ENCODE measurements around the gene GAPT. TPM values are rescaled to one million over a fixed set of nuclear protein-coding genes. Genes with fewer than 3 reads are reported as not detected.

Gene GAPT
- polyA plus RNA-seq, 1 donor (not counting 4 experiments of a cell fraction or from before 2014, with no cell fraction given), result not detected

- H2AFZ ChIP-seq (ENCODE audit: control insufficient read depth, low read length), result no peak overlapping the region
- dilution Hi-C loops (cut with MboI; ENCODE audit: extremely low pct_ligation_motif_present, low sequenced_read_pairs), result no loop called here
- no peaks in the 10 kb centered on the region for H3K9me1 ChIP-seq (ENCODE audit: control insufficient read depth, extremely low read depth, insufficient read depth, low read length)
- DNase-seq (ENCODE audit: low read depth, low spot score) (no peak), FAIRE-seq (no peak)
- TF ChIP-seq EZH2 (IDR thresholded peaks at IDR 0.05; ENCODE audit: low read length) (no peak), CTCF (optimal IDR thresholded peaks at IDR 0.05 in 1 of 3, IDR thresholded peaks at IDR 0.05 in 1 of 3, conservative IDR thresholded peaks at IDR 0.05 in 1 of 3; ENCODE audit: extremely low read depth in 1 of 3, insufficient read depth in 2 of 3, low read length in 3 of 3) (no peak)
- H3K9ac ChIP-seq (ENCODE audit: control insufficient read depth, extremely low read depth, insufficient read depth, low read length), result no peak overlapping the region
- H3K4me3 ChIP-seq (ENCODE audit: control insufficient read depth in 2 of 3, extremely low read depth in 1 of 3, insufficient read depth in 2 of 3, low read depth in 1 of 3, low read length in 3 of 3), result no peak overlapping the region
- H3K4me1 ChIP-seq (ENCODE audit: control insufficient read depth, extremely low read depth, insufficient read depth, low read length), result no peaks in the 10 kb centered on the region
- H3K27ac ChIP-seq (ENCODE audit: control insufficient read depth, insufficient read depth, low read length), result no peak overlapping the region
- H3K79me2 ChIP-seq (ENCODE audit: control insufficient read depth, insufficient read depth, low read length), result no peaks in the 10 kb centered on the region
- H4K20me1 ChIP-seq (ENCODE audit: control insufficient read depth, extremely low read depth, insufficient read depth, low read length), result no peaks in the 10 kb centered on the region
- H3K36me3 ChIP-seq (ENCODE audit: control insufficient read depth in 2 of 2, extremely low read depth in 1 of 2, insufficient read depth in 2 of 2, low read length in 2 of 2), result no peaks in the 10 kb centered on the region
- no peaks in the 10 kb centered on the region for H3K27me3 ChIP-seq (ENCODE audit: control insufficient read depth, extremely low read depth, insufficient read depth, low read length)
- no peaks in the 10 kb centered on the region for H3K9me3 ChIP-seq (ENCODE audit: control insufficient read depth, low read depth, low read length)
- no peak overlapping the region for H3K4me2 ChIP-seq (ENCODE audit: control insufficient read depth, extremely low read depth, insufficient read depth, low read depth, low read length)
These were observed 52.5 kb downstream of the GAPT start for GRCh38 chr5:58543723-58544122.

GRCh38 chr5:58544195-58544594, 53.0 kb downstream of the GAPT start:
- dilution Hi-C loops (cut with MboI; ENCODE audit: extremely low pct_ligation_motif_present, low sequenced_read_pairs), result no loop called here
- FAIRE-seq (no peak), DNase-seq (ENCODE audit: low read depth, low spot score) (no peak)
- no peaks in the 10 kb centered on the region for H3K36me3 ChIP-seq (ENCODE audit: control insufficient read depth in 2 of 2, extremely low read depth in 1 of 2, insufficient read depth in 2 of 2, low read length in 2 of 2)
- H3K27ac ChIP-seq (ENCODE audit: control insufficient read depth, insufficient read depth, low read length), result no peak overlapping the region
- H4K20me1 ChIP-seq (ENCODE audit: control insufficient read depth, extremely low read depth, insufficient read depth, low read length), result no peaks in the 10 kb centered on the region
- no peak overlapping the region for H3K4me3 ChIP-seq (ENCODE audit: control insufficient read depth in 2 of 3, extremely low read depth in 1 of 3, insufficient read depth in 2 of 3, low read depth in 1 of 3, low read length in 3 of 3)
- no peaks in the 10 kb centered on the region for H3K9me1 ChIP-seq (ENCODE audit: control insufficient read depth, extremely low read depth, insufficient read depth, low read length)
- TF ChIP-seq EZH2 (IDR thresholded peaks at IDR 0.05; ENCODE audit: low read length) (no peak), CTCF (optimal IDR thresholded peaks at IDR 0.05 in 1 of 3, IDR thresholded peaks at IDR 0.05 in 1 of 3, conservative IDR thresholded peaks at IDR 0.05 in 1 of 3; ENCODE audit: extremely low read depth in 1 of 3, insufficient read depth in 2 of 3, low read length in 3 of 3) (no peak)
- no peak overlapping the region for H3K4me2 ChIP-seq (ENCODE audit: control insufficient read depth, extremely low read depth, insufficient read depth, low read depth, low read length)
- no peaks in the 10 kb centered on the region for H3K79me2 ChIP-seq (ENCODE audit: control insufficient read depth, insufficient read depth, low read length)
- H3K9ac ChIP-seq (ENCODE audit: control insufficient read depth, extremely low read depth, insufficient read depth, low read length), result no peak overlapping the region
- no peaks in the 10 kb centered on the region for H3K4me1 ChIP-seq (ENCODE audit: control insufficient read depth, extremely low read depth, insufficient read depth, low read length)
- no peaks in the 10 kb centered on the region for H3K9me3 ChIP-seq (ENCODE audit: control insufficient read depth, low read depth, low read length)
- H2AFZ ChIP-seq (ENCODE audit: control insufficient read depth, low read length), result no peak overlapping the region
- H3K27me3 ChIP-seq (ENCODE audit: control insufficient read depth, extremely low read depth, insufficient read depth, low read length), result no peaks in the 10 kb centered on the region

All from keratinocyte (primary cell).